ENCODE data around the gene EIF4H.

- TF ChIP-seq CTCF (IDR thresholded peaks at IDR 0.05; ENCODE audit: insufficient read depth, low read length), result no peak
- TF ChIP-seq, protein P1, sequence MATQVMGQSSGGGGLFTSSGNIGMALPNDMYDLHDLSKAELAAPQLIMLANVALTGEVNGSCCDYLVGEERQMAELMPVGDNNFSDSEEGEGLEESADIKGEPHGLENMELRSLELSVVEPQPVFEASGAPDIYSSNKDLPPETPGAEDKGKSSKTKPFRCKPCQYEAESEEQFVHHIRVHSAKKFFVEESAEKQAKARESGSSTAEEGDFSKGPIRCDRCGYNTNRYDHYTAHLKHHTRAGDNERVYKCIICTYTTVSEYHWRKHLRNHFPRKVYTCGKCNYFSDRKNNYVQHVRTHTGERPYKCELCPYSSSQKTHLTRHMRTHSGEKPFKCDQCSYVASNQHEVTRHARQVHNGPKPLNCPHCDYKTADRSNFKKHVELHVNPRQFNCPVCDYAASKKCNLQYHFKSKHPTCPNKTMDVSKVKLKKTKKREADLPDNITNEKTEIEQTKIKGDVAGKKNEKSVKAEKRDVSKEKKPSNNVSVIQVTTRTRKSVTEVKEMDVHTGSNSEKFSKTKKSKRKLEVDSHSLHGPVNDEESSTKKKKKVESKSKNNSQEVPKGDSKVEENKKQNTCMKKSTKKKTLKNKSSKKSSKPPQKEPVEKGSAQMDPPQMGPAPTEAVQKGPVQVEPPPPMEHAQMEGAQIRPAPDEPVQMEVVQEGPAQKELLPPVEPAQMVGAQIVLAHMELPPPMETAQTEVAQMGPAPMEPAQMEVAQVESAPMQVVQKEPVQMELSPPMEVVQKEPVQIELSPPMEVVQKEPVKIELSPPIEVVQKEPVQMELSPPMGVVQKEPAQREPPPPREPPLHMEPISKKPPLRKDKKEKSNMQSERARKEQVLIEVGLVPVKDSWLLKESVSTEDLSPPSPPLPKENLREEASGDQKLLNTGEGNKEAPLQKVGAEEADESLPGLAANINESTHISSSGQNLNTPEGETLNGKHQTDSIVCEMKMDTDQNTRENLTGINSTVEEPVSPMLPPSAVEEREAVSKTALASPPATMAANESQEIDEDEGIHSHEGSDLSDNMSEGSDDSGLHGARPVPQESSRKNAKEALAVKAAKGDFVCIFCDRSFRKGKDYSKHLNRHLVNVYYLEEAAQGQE (IDR thresholded peaks at IDR 0.05; ENCODE audit: insufficient replicate concordance, low read depth), result no peak
Measured at GRCh38 chr7:74215921-74216320, 41.8 kb downstream of the EIF4H start.

All from HL-60 (cell line).